Tibial nerve (tissue), 4 donors: ENCODE measurements around the gene MTTP. TPM values are rescaled to one million over a fixed set of nuclear protein-coding genes. Genes with fewer than 3 reads are reported as not detected.

Source experiments
- DNase-seq, 2 donors: peaks; one replicate each; pipeline ENCODE4 v3.0.0-alpha.2; 2019; ENCODE audit warnings: low spot score in 2 of 2
- H3K27ac ChIP-seq, 4 donors: fragments of 200-600 bp; sonication (generic) in 3 of 4; one replicate each; pipeline ENCODE4 v1.5.1; 2017 to 2019; ENCODE audit warnings: mild to moderate bottlenecking in 1 of 4
- H3K27me3 ChIP-seq, 2 donors: fragments of 200-600 bp; sonication (generic) in 1 of 2; one replicate each; pipeline versions ENCODE4 v1.5.1 to v1.6.0; 2017 to 2019
- H3K36me3 ChIP-seq, 3 donors: fragments of 200-600 bp; sonication (generic); one replicate each; pipeline ENCODE4 v1.5.1; 2018 to 2019
- H3K4me1 ChIP-seq, 4 donors: fragments of 200-600 bp; sonication (generic) in 3 of 4; one replicate each; pipeline ENCODE4 v1.5.1; 2017 to 2019
- H3K4me3 ChIP-seq, 4 donors: fragments of 200-600 bp; sonication (generic) in 3 of 4; one replicate each; pipeline ENCODE4 v1.5.1; 2017 to 2019; ENCODE audit warnings: mild to moderate bottlenecking in 1 of 4, moderate library complexity in 1 of 4
- H3K9me3 ChIP-seq, 4 donors: fragments of 200-600 bp; sonication (generic) in 3 of 4; one replicate each; pipeline ENCODE4 v1.5.1; 2017 to 2019
- EP300 ChIP-seq, 2 donors: sonication (generic); formaldehyde crosslinking; IDR thresholded peaks; one replicate each; pipeline ENCODE4 v1.6.1; 2017; ENCODE audit warnings: antibody characterized with exemption in 2 of 2, mild to moderate bottlenecking in 1 of 2
- POLR2A ChIP-seq, 2 donors: fragments of 450-650 bp; IDR thresholded peaks; one replicate each; pipeline ENCODE4 v1.6.1; 2017; ENCODE audit warnings: antibody characterized with exemption in 2 of 2, mild to moderate bottlenecking in 2 of 2, moderate library complexity in 2 of 2
- WGBS, 2 donors: methylation state at CpG; one replicate each; pipeline ENCODE4 v1.1.5; 2018; 5-methylcytosine and 5-hydroxymethylcytosine counted together
- total RNA-seq, 4 donors: library from RNA; depleted of rRNA; stranded (reverse); fragments of >200 nt; gene quantifications; one replicate each; pipeline ENCODE4 v1.1.0, GENCODE V29; 2016
- TF ChIP-seq, protein P1 (sequence below), 5 experiments: fragments of 200-600 bp in 3 of 5; fragments of 450-650 bp in 2 of 5; sonication (generic) in 3 of 5; IDR thresholded peaks; one replicate each; pipeline ENCODE4 v1.5.1; 2016 to 2019; ENCODE audit warnings: antibody characterized with exemption in 5 of 5, mild to moderate bottlenecking in 3 of 5, moderate library complexity in 2 of 5

MTTP gene
- total RNA-seq, 4 donors from 2014 or later = 0.22 to 0.59 TPM; not detected in 2

DNA sequence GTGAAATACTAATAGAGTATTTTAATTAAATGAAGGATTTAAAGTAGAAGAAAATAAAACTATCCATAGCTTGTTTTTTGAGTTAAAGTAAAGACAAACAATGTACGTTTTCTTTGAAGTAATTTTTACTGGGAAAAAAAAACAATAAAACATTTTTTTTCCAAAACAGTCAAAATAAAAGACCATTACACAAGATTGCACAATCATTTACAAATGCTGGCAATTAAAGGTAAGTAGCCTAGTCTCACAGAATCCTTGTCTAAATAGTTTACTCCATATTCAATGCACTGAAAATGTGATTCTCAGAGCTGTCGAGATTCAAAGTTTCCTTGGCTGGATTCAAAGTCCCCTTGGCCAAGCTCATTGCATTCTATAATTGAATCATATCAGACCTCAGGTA, 61.8 kb downstream of the MTTP start:
- H3K27ac ChIP-seq = no peak overlapping the region
- no peaks in the 10 kb centered on the region for H3K27me3 ChIP-seq
- 66 to 71% methylated on average over 2 of the region's 2 CpGs for WGBS, 2 donors
- no peaks in the 10 kb centered on the region for H3K4me1 ChIP-seq
- no peak for DNase-seq
- TF ChIP-seq POLR2A (IDR thresholded peaks at IDR 0.05) = no peak
- TF ChIP-seq, protein P1, sequence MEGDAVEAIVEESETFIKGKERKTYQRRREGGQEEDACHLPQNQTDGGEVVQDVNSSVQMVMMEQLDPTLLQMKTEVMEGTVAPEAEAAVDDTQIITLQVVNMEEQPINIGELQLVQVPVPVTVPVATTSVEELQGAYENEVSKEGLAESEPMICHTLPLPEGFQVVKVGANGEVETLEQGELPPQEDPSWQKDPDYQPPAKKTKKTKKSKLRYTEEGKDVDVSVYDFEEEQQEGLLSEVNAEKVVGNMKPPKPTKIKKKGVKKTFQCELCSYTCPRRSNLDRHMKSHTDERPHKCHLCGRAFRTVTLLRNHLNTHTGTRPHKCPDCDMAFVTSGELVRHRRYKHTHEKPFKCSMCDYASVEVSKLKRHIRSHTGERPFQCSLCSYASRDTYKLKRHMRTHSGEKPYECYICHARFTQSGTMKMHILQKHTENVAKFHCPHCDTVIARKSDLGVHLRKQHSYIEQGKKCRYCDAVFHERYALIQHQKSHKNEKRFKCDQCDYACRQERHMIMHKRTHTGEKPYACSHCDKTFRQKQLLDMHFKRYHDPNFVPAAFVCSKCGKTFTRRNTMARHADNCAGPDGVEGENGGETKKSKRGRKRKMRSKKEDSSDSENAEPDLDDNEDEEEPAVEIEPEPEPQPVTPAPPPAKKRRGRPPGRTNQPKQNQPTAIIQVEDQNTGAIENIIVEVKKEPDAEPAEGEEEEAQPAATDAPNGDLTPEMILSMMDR (IDR thresholded peaks at IDR 0.05) = no peak
- no peaks in the 10 kb centered on the region for H3K36me3 ChIP-seq
- no peaks in the 10 kb centered on the region for H3K9me3 ChIP-seq
- H3K4me3 ChIP-seq = no peak overlapping the region

DNA sequence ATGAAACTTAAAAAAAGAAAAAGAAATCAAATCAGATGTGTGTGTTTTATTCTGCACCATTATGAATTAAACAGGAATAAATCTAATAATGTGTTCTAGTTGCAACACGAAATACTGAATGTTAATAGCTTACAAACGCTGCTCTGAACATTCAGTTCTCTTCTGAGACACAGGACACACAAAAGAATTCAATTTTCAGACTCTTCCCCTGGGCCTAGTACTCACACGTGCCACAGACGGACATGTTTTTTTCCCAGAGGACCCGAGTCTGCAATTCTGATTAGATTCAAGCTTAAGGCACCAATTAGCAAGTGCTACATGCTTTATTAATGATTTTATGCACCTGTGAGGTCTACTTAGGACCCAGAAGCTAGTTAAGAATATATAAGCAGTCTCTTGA, 62.5 kb downstream of the MTTP start:
- TF ChIP-seq EP300 (IDR thresholded peaks at IDR 0.05) (no peak), POLR2A (IDR thresholded peaks at IDR 0.05) (no peak)
- TF ChIP-seq, protein P1 (IDR thresholded peaks at IDR 0.05) = no peak
- 51 to 55% methylated on average over 5 of the region's 5 CpGs for WGBS, 2 donors
- H3K4me3 ChIP-seq = no peak overlapping the region
- no peak overlapping the region for H3K27ac ChIP-seq
- DNase-seq = no peak
- H3K27me3 ChIP-seq = no peaks in the 10 kb centered on the region
- no peaks in the 10 kb centered on the region for H3K4me1 ChIP-seq
- H3K9me3 ChIP-seq = no peaks in the 10 kb centered on the region
- no peaks in the 10 kb centered on the region for H3K36me3 ChIP-seq

DNA sequence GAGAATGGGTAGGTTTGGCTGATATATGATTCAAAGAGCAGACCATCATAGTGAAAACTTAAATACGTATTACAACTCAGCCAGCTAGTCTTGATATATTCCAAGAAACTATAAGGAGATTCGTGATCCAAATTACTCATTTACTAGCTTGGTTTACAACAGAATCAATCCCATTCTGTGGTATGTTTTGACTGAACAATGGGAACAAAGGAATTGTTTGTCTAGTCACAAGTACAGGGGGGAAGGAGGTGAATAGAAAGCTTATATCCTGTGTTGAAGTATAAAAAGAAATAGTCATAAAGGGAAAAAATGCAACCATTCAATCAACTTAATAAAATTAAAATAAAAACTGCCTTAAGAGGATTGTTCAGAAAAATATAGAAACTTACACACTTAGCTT, 66.1 kb downstream of the MTTP start:
- WGBS, 2 donors = 44 to 59% methylated on average over 2 of the region's 2 CpGs
- H3K9me3 ChIP-seq = no peaks in the 10 kb centered on the region
- no peaks in the 10 kb centered on the region for H3K27me3 ChIP-seq
- H3K27ac ChIP-seq = no peak overlapping the region
- H3K4me3 ChIP-seq = no peak overlapping the region
- TF ChIP-seq EP300 (IDR thresholded peaks at IDR 0.05) (no peak), POLR2A (IDR thresholded peaks at IDR 0.05) (no peak)
- TF ChIP-seq, protein P1 (IDR thresholded peaks at IDR 0.05) = no peak
- no peak for DNase-seq
- H3K36me3 ChIP-seq = no peaks in the 10 kb centered on the region
- H3K4me1 ChIP-seq = peaks cover 0 to 2% (median 0%) of the 10 kb centered on the region in 4 donors

DNA sequence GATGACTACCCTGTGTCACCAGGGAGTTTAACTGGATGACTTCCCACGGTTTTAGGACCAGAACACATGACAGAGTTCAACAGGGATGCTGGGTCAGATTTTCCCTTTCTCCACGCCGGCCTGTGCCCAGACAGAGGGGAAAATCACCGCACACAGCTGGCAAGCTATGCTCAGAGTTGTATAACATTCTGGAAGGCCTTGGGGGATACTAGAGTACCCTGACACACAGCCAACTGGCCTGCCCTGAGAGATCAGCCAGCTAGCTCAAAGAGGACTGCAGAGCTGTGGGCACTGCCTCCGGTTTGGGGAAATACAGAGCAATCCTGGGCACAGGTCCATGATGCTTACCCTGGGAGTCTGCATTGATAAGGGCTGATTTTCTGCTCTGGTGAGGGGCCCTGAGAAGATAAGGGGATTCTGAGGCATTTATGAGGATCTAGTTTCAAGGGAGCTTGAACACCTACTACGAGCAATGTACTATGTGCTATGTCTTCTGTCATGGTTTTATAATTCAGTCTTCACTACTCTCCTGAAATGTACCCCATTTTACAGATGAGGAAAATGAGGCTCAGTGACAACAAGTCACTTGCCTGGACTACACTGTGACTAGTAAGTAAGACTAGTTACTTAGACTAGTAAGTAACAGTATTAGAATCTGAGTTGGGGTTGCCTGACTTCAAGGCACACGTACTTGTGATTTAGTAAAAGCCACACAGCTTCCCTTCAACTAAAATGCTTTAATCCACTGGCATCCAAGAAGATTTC, 68.3 kb downstream of the MTTP start:
- TF ChIP-seq POLR2A (IDR thresholded peaks at IDR 0.05) (no peak), EP300 (IDR thresholded peaks at IDR 0.05) (peak in 1 of 2 donors; percentile 26)
- H3K4me1 ChIP-seq = peaks cover 0 to 2% (median 0%) of the 10 kb centered on the region in 4 donors
- H3K36me3 ChIP-seq = no peaks in the 10 kb centered on the region
- H3K9me3 ChIP-seq = no peaks in the 10 kb centered on the region
- no peaks in the 10 kb centered on the region for H3K27me3 ChIP-seq
- DNase-seq = peak; percentile 14 to 20
- H3K27ac ChIP-seq = no peak overlapping the region
- H3K4me3 ChIP-seq = no peak overlapping the region
- 44 to 49% methylated on average over 7 of the region's 7 CpGs for WGBS, 2 donors

DNA sequence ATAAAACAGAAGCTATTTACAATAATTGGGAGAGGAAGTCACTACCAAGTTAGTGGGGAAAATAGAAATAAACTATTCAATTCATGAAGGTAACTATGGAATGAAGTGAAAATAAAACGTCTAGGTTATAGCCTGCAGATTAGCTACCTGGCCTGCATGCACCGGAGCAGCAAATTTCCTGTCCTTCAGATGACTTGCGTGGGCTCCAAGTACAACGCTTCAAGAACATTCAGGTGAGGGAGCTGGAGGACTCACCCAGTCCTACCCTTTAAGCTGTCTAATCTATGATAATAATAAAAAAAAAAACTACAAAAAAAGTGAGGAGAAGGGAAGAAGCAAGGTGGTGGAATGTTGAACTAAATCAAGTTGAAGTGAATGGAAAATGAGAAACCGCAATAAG, 69.8 kb downstream of the MTTP start:
- no peak for TF ChIP-seq EP300 (IDR thresholded peaks at IDR 0.05)
- TF ChIP-seq, protein P1 (IDR thresholded peaks at IDR 0.05) = no peak
- TF ChIP-seq POLR2A (IDR thresholded peaks at IDR 0.05) = no peak
- DNase-seq = no peak
- H3K4me3 ChIP-seq = no peak overlapping the region
- H3K36me3 ChIP-seq = no peaks in the 10 kb centered on the region
- WGBS, 2 donors = 59 to 65% methylated on average over 5 of the region's 5 CpGs
- no peaks in the 10 kb centered on the region for H3K9me3 ChIP-seq
- peaks cover 0 to 2% (median 0%) of the 10 kb centered on the region in 4 donors for H3K4me1 ChIP-seq
- no peaks in the 10 kb centered on the region for H3K27me3 ChIP-seq
- H3K27ac ChIP-seq = no peak overlapping the region
